MG63 (cell line): ENCODE results near the gene RNASEL. TPM values are rescaled to one million over a fixed set of nuclear protein-coding genes. Genes with fewer than 3 reads are reported as not detected.
A peak's percentile ranks its signal among the peaks of the same experiment; 100 is the strongest.

ENCODE experiments used
- DNase-seq: peaks from one replicate; pipeline ENCODE4 v3.0.0-alpha.2; 2020
- H3K27me3 ChIP-seq: fragments of 250-450 bp; sonication (Bioruptor Pico); 2 replicates; pipeline ENCODE4 v1.5.1; 2020; ENCODE audit warnings: mild to moderate bottlenecking, moderate library complexity
- H3K36me3 ChIP-seq: fragments of 250-450 bp; sonication (Bioruptor Pico); 2 replicates; pipeline ENCODE4 v1.5.1; 2020; ENCODE audit warnings: mild to moderate bottlenecking, moderate library complexity
- H3K4me3 ChIP-seq: fragments of 250-450 bp; sonication (Bioruptor Pico); 2 replicates; pipeline ENCODE4 v1.5.1; 2020; ENCODE audit warnings: mild to moderate bottlenecking, moderate library complexity
- H3K9me3 ChIP-seq: fragments of 250-450 bp; sonication (Bioruptor Pico); 2 replicates; pipeline ENCODE4 v1.5.1; 2020; ENCODE audit warnings: mild to moderate bottlenecking, moderate library complexity
- total RNA-seq: library from RNA; depleted of rRNA; stranded (reverse); fragments of >200 nt; shearing (Covaris generic); gene quantifications from 2 replicates; pipeline ENCODE4 v1.2.3, GENCODE V29; 2014; ENCODE audit warnings: low replicate concordance

RNASEL gene
- total RNA-seq, 1 experiment from 2014 or later = 4.0 TPM

- DNase-seq = no peak
- peak overlapping the region; percentile 66 for H3K4me3 ChIP-seq
Observed at GRCh38 chr1:182589520-182589919, 464 bp upstream of the RNASEL start.

GRCh38 chr1:182587666-182588499 lies 1.2 kb downstream of the RNASEL start:
- Histone ChIP-seq H3K27me3 (no peaks in the 10 kb centered on the region), H3K9me3 (0 out of 2 replicates have a peak, but pooled peaks cover 2% of the 10 kb centered on the region)
- no peak for DNase-seq

More at GRCh38 chr1:182589520-182589919, 464 bp upstream of the RNASEL start:
- Histone ChIP-seq H3K36me3 (no peaks in the 10 kb centered on the region), H3K27me3 (no peaks in the 10 kb centered on the region), H3K9me3 (0 out of 2 replicates have a peak, but pooled peaks cover 2% of the 10 kb centered on the region)

GRCh38 chr1:182587093-182587492 lies 2.0 kb downstream of the RNASEL start:
- Histone ChIP-seq H3K36me3 (no peaks in the 10 kb centered on the region), H3K4me3 (no peak overlapping the region), H3K9me3 (0 out of 2 replicates have a peak, but pooled peaks cover 2% of the 10 kb centered on the region), H3K27me3 (no peaks in the 10 kb centered on the region)
- DNase-seq = no peak

More at GRCh38 chr1:182587666-182588499, 1.2 kb downstream of the RNASEL start:
- Histone ChIP-seq H3K4me3 (peak overlapping the region; percentile 66), H3K36me3 (no peaks in the 10 kb centered on the region)

GRCh38 chr1:182586380-182586779 lies 2.7 kb downstream of the RNASEL start:
- H3K27me3 ChIP-seq = no peaks in the 10 kb centered on the region
- 0 out of 2 replicates have a peak, but pooled peaks cover 2% of the 10 kb centered on the region for H3K9me3 ChIP-seq
- DNase-seq = no peak
- no peak overlapping the region for H3K4me3 ChIP-seq
- no peaks in the 10 kb centered on the region for H3K36me3 ChIP-seq

- no peaks in the 10 kb centered on the region for H3K36me3 ChIP-seq
- no peak overlapping the region for H3K4me3 ChIP-seq
- H3K27me3 ChIP-seq = no peaks in the 10 kb centered on the region
- 0 out of 2 replicates have a peak, but pooled peaks cover 2% of the 10 kb centered on the region for H3K9me3 ChIP-seq
- no peak for DNase-seq
Observed at GRCh38 chr1:182584746-182585145, 4.3 kb downstream of the RNASEL start.

- no peaks in the 10 kb centered on the region for H3K27me3 ChIP-seq
- no peaks in the 10 kb centered on the region for H3K9me3 ChIP-seq
- H3K4me3 ChIP-seq = no peak overlapping the region
- no peak for DNase-seq
- H3K36me3 ChIP-seq = no peaks in the 10 kb centered on the region
Observed at GRCh38 chr1:182580736-182581135, 8.3 kb downstream of the RNASEL start.

- Histone ChIP-seq H3K9me3 (no peaks in the 10 kb centered on the region), H3K4me3 (no peak overlapping the region), H3K27me3 (no peaks in the 10 kb centered on the region), H3K36me3 (no peaks in the 10 kb centered on the region)
- no peak for DNase-seq
Observed at GRCh38 chr1:182575540-182576149, 13.4 kb downstream of the RNASEL start.

- Histone ChIP-seq H3K9me3 (no peaks in the 10 kb centered on the region), H3K27me3 (no peaks in the 10 kb centered on the region), H3K36me3 (no peaks in the 10 kb centered on the region), H3K4me3 (no peak overlapping the region)
- no peak for DNase-seq
Observed at GRCh38 chr1:182574156-182574555, 14.9 kb downstream of the RNASEL start.

GRCh38 chr1:182570611-182570970 lies 18.5 kb downstream of the RNASEL start:
- Histone ChIP-seq H3K36me3 (no peaks in the 10 kb centered on the region), H3K9me3 (no peaks in the 10 kb centered on the region), H3K27me3 (no peaks in the 10 kb centered on the region), H3K4me3 (no peak overlapping the region)
- DNase-seq = no peak

GRCh38 chr1:182569939-182570610 lies 19.0 kb downstream of the RNASEL start:
- Histone ChIP-seq H3K4me3 (no peak overlapping the region), H3K9me3 (no peaks in the 10 kb centered on the region), H3K36me3 (no peaks in the 10 kb centered on the region), H3K27me3 (no peaks in the 10 kb centered on the region)
- DNase-seq = no peak

- H3K4me3 ChIP-seq = no peak overlapping the region
- H3K27me3 ChIP-seq = no peaks in the 10 kb centered on the region
- no peak for DNase-seq
- no peaks in the 10 kb centered on the region for H3K9me3 ChIP-seq
- H3K36me3 ChIP-seq = no peaks in the 10 kb centered on the region
Observed at GRCh38 chr1:182568647-182569284, 20.3 kb downstream of the RNASEL start.

- no peaks in the 10 kb centered on the region for H3K9me3 ChIP-seq
- no peak for DNase-seq
- H3K36me3 ChIP-seq = no peaks in the 10 kb centered on the region
- no peaks in the 10 kb centered on the region for H3K27me3 ChIP-seq
- no peak overlapping the region for H3K4me3 ChIP-seq
Observed at GRCh38 chr1:182567629-182568028, 21.4 kb downstream of the RNASEL start.

GRCh38 chr1:182565537-182565936 lies 23.5 kb downstream of the RNASEL start:
- Histone ChIP-seq H3K9me3 (no peaks in the 10 kb centered on the region), H3K4me3 (no peak overlapping the region), H3K27me3 (no peaks in the 10 kb centered on the region), H3K36me3 (no peaks in the 10 kb centered on the region)
- DNase-seq = no peak

GRCh38 chr1:182564406-182565004 lies 24.6 kb downstream of the RNASEL start:
- no peaks in the 10 kb centered on the region for H3K27me3 ChIP-seq
- H3K4me3 ChIP-seq = no peak overlapping the region
- no peaks in the 10 kb centered on the region for H3K36me3 ChIP-seq
- H3K9me3 ChIP-seq = no peaks in the 10 kb centered on the region
- no peak for DNase-seq

- Histone ChIP-seq H3K9me3 (no peaks in the 10 kb centered on the region), H3K4me3 (no peak overlapping the region), H3K36me3 (no peaks in the 10 kb centered on the region), H3K27me3 (no peaks in the 10 kb centered on the region)
- no peak for DNase-seq
Observed at GRCh38 chr1:182563095-182563494, 26.0 kb downstream of the RNASEL start.

- H3K9me3 ChIP-seq = no peaks in the 10 kb centered on the region
- DNase-seq = peak; percentile 25
- no peaks in the 10 kb centered on the region for H3K27me3 ChIP-seq
- H3K4me3 ChIP-seq = no peak overlapping the region
- no peaks in the 10 kb centered on the region for H3K36me3 ChIP-seq
Observed at GRCh38 chr1:182561456-182561855, 27.6 kb downstream of the RNASEL start.
